ENCODE measurements around the gene USP35.

DNA sequence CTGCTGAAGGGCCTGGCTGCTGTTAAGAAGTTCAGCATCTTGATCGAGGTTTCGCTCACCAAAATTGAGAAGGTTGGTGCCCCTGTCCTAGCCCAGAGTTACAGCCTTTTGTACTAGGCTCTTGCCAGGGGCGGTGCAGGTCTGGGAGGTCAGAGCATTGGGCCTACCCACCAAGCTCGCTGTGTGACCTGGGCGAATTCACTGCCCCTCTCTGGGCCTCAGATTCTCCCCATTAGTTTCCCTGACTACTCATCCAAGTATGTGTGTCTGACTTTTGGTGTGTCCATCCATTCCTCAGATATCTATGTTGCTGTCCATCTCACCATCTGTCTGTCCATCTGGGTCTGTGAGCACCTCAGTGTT is 10.9 kb downstream of the USP35 start:
- TF ChIP-seq, protein P1, sequence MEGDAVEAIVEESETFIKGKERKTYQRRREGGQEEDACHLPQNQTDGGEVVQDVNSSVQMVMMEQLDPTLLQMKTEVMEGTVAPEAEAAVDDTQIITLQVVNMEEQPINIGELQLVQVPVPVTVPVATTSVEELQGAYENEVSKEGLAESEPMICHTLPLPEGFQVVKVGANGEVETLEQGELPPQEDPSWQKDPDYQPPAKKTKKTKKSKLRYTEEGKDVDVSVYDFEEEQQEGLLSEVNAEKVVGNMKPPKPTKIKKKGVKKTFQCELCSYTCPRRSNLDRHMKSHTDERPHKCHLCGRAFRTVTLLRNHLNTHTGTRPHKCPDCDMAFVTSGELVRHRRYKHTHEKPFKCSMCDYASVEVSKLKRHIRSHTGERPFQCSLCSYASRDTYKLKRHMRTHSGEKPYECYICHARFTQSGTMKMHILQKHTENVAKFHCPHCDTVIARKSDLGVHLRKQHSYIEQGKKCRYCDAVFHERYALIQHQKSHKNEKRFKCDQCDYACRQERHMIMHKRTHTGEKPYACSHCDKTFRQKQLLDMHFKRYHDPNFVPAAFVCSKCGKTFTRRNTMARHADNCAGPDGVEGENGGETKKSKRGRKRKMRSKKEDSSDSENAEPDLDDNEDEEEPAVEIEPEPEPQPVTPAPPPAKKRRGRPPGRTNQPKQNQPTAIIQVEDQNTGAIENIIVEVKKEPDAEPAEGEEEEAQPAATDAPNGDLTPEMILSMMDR (IDR thresholded peaks at IDR 0.05; ENCODE audit: insufficient read depth, low read length, poor library complexity, severe bottlenecking), result no peak
- TF ChIP-seq EZH2phosphoT487 (conservative IDR thresholded peaks at IDR 0.05; ENCODE audit: low read length), result no peak
